ENCODE data around the gene PRDM16.

The PRDM16 gene

DNA sequence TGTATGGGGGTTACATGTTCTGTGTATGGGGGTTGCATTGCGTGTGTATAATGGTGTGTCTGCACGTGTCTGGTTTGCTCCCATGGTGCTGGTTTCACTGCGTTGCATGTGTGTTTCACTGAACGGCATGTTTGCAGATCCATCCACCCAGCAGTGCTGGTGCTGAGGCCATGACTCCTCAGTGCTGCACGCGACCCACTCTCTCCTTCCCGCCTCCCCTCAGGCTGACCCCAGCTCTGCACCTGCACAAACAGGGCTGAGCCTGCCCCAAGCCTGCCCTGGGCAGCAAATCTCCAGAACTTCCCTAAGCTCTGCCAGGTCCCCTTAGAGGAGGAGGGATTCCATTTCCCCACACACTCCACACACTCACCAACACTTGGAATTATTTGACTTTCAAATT is 29.0 kb upstream of the PRDM16 start:
- no peak overlapping the region for H3K4me2 ChIP-seq (ENCODE audit: low read length, poor library complexity, severe bottlenecking)
- H4K91ac ChIP-seq (ENCODE audit: low read length): no peak overlapping the region
- H2BK15ac ChIP-seq (ENCODE audit: low read depth, poor library complexity, severe bottlenecking): no peak overlapping the region
- H2BK5ac ChIP-seq (ENCODE audit: low read depth, low read length, poor library complexity, severe bottlenecking): no peak overlapping the region
- H3K27me3 ChIP-seq (ENCODE audit: control insufficient read depth in 1 of 2, insufficient read depth in 1 of 2, low read length in 2 of 2): peaks cover 0 to 55% of the 10 kb centered on the region in 2 experiments
- no peak overlapping the region for H3K14ac ChIP-seq (ENCODE audit: low read length in 2 of 2)
- no peak overlapping the region for H4K8ac ChIP-seq (ENCODE audit: low read length)
- H2BK12ac ChIP-seq (ENCODE audit: low read length in 2 of 2): no peak overlapping the region
- 76% methylated on average over 7 of the region's 7 CpGs for WGBS
- no peaks in the 10 kb centered on the region for H3K79me1 ChIP-seq (replicated peaks; ENCODE audit: low read length, poor library complexity, severe bottlenecking)
- H3K18ac ChIP-seq (ENCODE audit: low read depth in 1 of 2, low read length in 2 of 2): no peak overlapping the region
- no peak overlapping the region for H2AFZ ChIP-seq (ENCODE audit: low read depth, low read length)
- no peak for DNase-seq
- H3K4ac ChIP-seq (ENCODE audit: low read depth in 1 of 2, low read length in 2 of 2): no peak overlapping the region
- H2AK5ac ChIP-seq (ENCODE audit: low read length, severe bottlenecking): no peak overlapping the region
- H3K36me3 ChIP-seq (ENCODE audit: control insufficient read depth in 1 of 2, insufficient read depth in 2 of 2, low read depth in 1 of 2, low read length in 2 of 2): no peaks in the 10 kb centered on the region
- H3K9ac ChIP-seq (ENCODE audit: low read length): no peak overlapping the region
- no peak overlapping the region for H3K4me3 ChIP-seq (ENCODE audit: insufficient read depth in 1 of 2, low read depth in 1 of 2, low read length in 2 of 2)
- no peaks in the 10 kb centered on the region for H3K9me3 ChIP-seq (ENCODE audit: control insufficient read depth, low read length)
- no peaks in the 10 kb centered on the region for H3K4me1 ChIP-seq (ENCODE audit: control insufficient read depth, insufficient read depth, low read depth, low read length)
- no peak overlapping the region for H3K23ac ChIP-seq (ENCODE audit: low read length in 2 of 2)
- no peak overlapping the region for H3K27ac ChIP-seq (ENCODE audit: low read length, poor library complexity, severe bottlenecking)
- H2BK120ac ChIP-seq (ENCODE audit: low read depth, low read length): no peak overlapping the region

DNA sequence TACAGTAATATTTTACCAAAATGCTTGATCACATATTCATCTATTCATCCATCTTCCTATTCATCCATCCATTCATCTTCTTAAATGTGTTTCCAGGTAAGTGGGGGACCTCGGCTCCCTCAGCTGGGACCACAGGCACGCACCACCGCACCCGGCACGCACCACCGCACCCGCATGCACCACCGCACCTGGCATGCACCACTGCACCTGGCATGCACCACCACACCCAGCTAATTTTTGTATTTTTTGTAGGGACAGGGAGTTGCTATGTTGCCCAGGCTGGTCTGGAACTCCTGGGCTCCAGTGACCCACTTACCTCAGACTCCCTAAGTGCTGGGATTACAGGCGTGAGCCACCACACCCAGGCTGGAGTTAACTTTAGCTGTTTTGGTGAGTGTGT is 26.5 kb upstream of the PRDM16 start:
- Histone ChIP-seq H3K36me3 (ENCODE audit: control insufficient read depth in 1 of 2, insufficient read depth in 2 of 2, low read depth in 1 of 2, low read length in 2 of 2) (no peaks in the 10 kb centered on the region), H3K9ac (ENCODE audit: low read length) (no peak overlapping the region), H3K79me1 (replicated peaks; ENCODE audit: low read length, poor library complexity, severe bottlenecking) (no peaks in the 10 kb centered on the region), H4K91ac (ENCODE audit: low read length) (no peak overlapping the region), H3K9me3 (ENCODE audit: control insufficient read depth, low read length) (no peaks in the 10 kb centered on the region), H3K14ac (ENCODE audit: low read length in 2 of 2) (no peak overlapping the region), H3K4ac (ENCODE audit: low read depth in 1 of 2, low read length in 2 of 2) (no peak overlapping the region), H2BK120ac (ENCODE audit: low read depth, low read length) (no peak overlapping the region), H2BK12ac (ENCODE audit: low read length in 2 of 2) (no peak overlapping the region), H2BK15ac (ENCODE audit: low read depth, poor library complexity, severe bottlenecking) (no peak overlapping the region), H3K4me3 (ENCODE audit: insufficient read depth in 1 of 2, low read depth in 1 of 2, low read length in 2 of 2) (no peak overlapping the region), H3K27ac (ENCODE audit: low read length, poor library complexity, severe bottlenecking) (no peak overlapping the region), H4K8ac (ENCODE audit: low read length) (no peak overlapping the region), H2AFZ (ENCODE audit: low read depth, low read length) (no peak overlapping the region), H3K4me2 (ENCODE audit: low read length, poor library complexity, severe bottlenecking) (no peak overlapping the region), H3K27me3 (ENCODE audit: control insufficient read depth in 1 of 2, insufficient read depth in 1 of 2, low read length in 2 of 2) (peaks cover 0 to 45% of the 10 kb centered on the region in 2 experiments), H3K23ac (ENCODE audit: low read length in 2 of 2) (no peak overlapping the region), H2AK5ac (ENCODE audit: low read length, severe bottlenecking) (no peak overlapping the region), H2BK5ac (ENCODE audit: low read depth, low read length, poor library complexity, severe bottlenecking) (no peak overlapping the region), H3K18ac (ENCODE audit: low read depth in 1 of 2, low read length in 2 of 2) (no peak overlapping the region), H3K4me1 (ENCODE audit: control insufficient read depth, insufficient read depth, low read depth, low read length) (no peaks in the 10 kb centered on the region)
- no peak for DNase-seq
- 93% methylated on average over 7 of the region's 9 CpGs for WGBS

DNA sequence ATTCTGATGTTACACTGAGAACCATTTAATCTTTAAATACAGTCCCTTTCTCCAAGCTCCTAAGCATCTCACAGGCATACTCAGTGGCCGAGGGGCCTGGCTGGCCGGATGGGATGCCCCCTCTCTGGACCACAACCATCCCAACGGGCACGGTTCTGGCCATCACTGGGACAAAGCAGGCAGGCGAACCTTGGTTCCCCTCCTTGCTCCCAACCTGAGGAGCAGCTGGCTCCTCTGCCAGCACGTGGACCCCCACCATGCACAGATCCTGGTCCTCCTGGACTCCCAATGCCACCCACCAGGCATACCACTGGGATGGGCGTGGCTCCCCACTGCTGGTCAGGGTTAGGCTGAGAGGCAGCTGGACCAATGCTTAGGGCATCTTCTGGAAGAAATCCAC is 19.8 kb upstream of the PRDM16 start:
- no peak overlapping the region for H3K27ac ChIP-seq (ENCODE audit: low read length, poor library complexity, severe bottlenecking)
- H3K79me1 ChIP-seq (replicated peaks; ENCODE audit: low read length, poor library complexity, severe bottlenecking): no peaks in the 10 kb centered on the region
- no peak overlapping the region for H2BK12ac ChIP-seq (ENCODE audit: low read length in 2 of 2)
- no peak overlapping the region for H2BK5ac ChIP-seq (ENCODE audit: low read depth, low read length, poor library complexity, severe bottlenecking)
- H3K14ac ChIP-seq (ENCODE audit: low read length in 2 of 2): no peak overlapping the region
- H2AK5ac ChIP-seq (ENCODE audit: low read length, severe bottlenecking): no peak overlapping the region
- no peak overlapping the region for H3K9ac ChIP-seq (ENCODE audit: low read length)
- 49% methylated on average over 7 of the region's 7 CpGs for WGBS
- no peak overlapping the region for H2BK120ac ChIP-seq (ENCODE audit: low read depth, low read length)
- H3K23ac ChIP-seq (ENCODE audit: low read length in 2 of 2): no peak overlapping the region
- H3K4me3 ChIP-seq (ENCODE audit: insufficient read depth in 1 of 2, low read depth in 1 of 2, low read length in 2 of 2): no peak overlapping the region
- H3K4me1 ChIP-seq (ENCODE audit: control insufficient read depth, insufficient read depth, low read depth, low read length): no peaks in the 10 kb centered on the region
- DNase-seq: no peak
- H4K8ac ChIP-seq (ENCODE audit: low read length): no peak overlapping the region
- no peak overlapping the region for H2BK15ac ChIP-seq (ENCODE audit: low read depth, poor library complexity, severe bottlenecking)
- no peak overlapping the region for H3K4ac ChIP-seq (ENCODE audit: low read depth in 1 of 2, low read length in 2 of 2)
- H3K4me2 ChIP-seq (ENCODE audit: low read length, poor library complexity, severe bottlenecking): no peak overlapping the region
- H3K36me3 ChIP-seq (ENCODE audit: control insufficient read depth in 1 of 2, insufficient read depth in 2 of 2, low read depth in 1 of 2, low read length in 2 of 2): no peaks in the 10 kb centered on the region
- H2AFZ ChIP-seq (ENCODE audit: low read depth, low read length): no peak overlapping the region
- no peak overlapping the region for H4K91ac ChIP-seq (ENCODE audit: low read length)
- H3K27me3 ChIP-seq (ENCODE audit: control insufficient read depth in 1 of 2, insufficient read depth in 1 of 2, low read length in 2 of 2): peaks cover 0 to 33% of the 10 kb centered on the region in 2 experiments
- no peaks in the 10 kb centered on the region for H3K9me3 ChIP-seq (ENCODE audit: control insufficient read depth, low read length)
- no peak overlapping the region for H3K18ac ChIP-seq (ENCODE audit: low read depth in 1 of 2, low read length in 2 of 2)

DNA sequence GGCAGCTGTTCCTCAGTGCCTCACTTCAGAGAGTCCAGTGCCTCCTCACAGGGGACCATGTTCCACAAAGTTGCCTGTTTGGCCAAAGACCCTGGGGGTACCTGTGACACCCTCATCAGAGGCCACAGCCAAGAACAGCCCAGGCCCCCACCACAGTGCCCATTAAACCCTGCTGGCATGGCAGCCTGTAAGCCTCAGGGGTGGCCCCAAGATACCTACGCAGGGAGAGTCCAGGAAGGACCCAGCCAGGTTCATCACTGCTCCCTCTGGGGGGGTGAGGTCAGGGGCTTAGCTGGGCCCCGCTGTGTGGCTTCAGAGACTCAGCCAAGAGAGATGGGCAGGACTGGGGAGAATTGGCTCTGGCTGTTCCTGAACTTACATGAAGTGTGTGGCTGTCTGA is 19.1 kb upstream of the PRDM16 start:
- Histone ChIP-seq H3K9me3 (ENCODE audit: control insufficient read depth, low read length) (no peaks in the 10 kb centered on the region), H3K27me3 (ENCODE audit: control insufficient read depth in 1 of 2, insufficient read depth in 1 of 2, low read length in 2 of 2) (peaks cover 0 to 33% of the 10 kb centered on the region in 2 experiments)

More for the DNA sequence above, 19.1 kb upstream of the PRDM16 start:
- H4K8ac ChIP-seq (ENCODE audit: low read length): no peak overlapping the region
- DNase-seq: no peak
- H3K4me2 ChIP-seq (ENCODE audit: low read length, poor library complexity, severe bottlenecking): no peak overlapping the region
- H3K4ac ChIP-seq (ENCODE audit: low read depth in 1 of 2, low read length in 2 of 2): no peak overlapping the region
- H3K4me3 ChIP-seq (ENCODE audit: insufficient read depth in 1 of 2, low read depth in 1 of 2, low read length in 2 of 2): no peak overlapping the region
- no peak overlapping the region for H3K27ac ChIP-seq (ENCODE audit: low read length, poor library complexity, severe bottlenecking)
- no peak overlapping the region for H3K18ac ChIP-seq (ENCODE audit: low read depth in 1 of 2, low read length in 2 of 2)
- H2BK120ac ChIP-seq (ENCODE audit: low read depth, low read length): no peak overlapping the region
- no peaks in the 10 kb centered on the region for H3K79me1 ChIP-seq (replicated peaks; ENCODE audit: low read length, poor library complexity, severe bottlenecking)
- H2BK15ac ChIP-seq (ENCODE audit: low read depth, poor library complexity, severe bottlenecking): no peak overlapping the region
- no peaks in the 10 kb centered on the region for H3K36me3 ChIP-seq (ENCODE audit: control insufficient read depth in 1 of 2, insufficient read depth in 2 of 2, low read depth in 1 of 2, low read length in 2 of 2)
- no peaks in the 10 kb centered on the region for H3K4me1 ChIP-seq (ENCODE audit: control insufficient read depth, insufficient read depth, low read depth, low read length)
- H4K91ac ChIP-seq (ENCODE audit: low read length): no peak overlapping the region
- no peak overlapping the region for H2AFZ ChIP-seq (ENCODE audit: low read depth, low read length)
- no peak overlapping the region for H3K23ac ChIP-seq (ENCODE audit: low read length in 2 of 2)
- no peak overlapping the region for H3K14ac ChIP-seq (ENCODE audit: low read length in 2 of 2)
- H2AK5ac ChIP-seq (ENCODE audit: low read length, severe bottlenecking): no peak overlapping the region
- no peak overlapping the region for H3K9ac ChIP-seq (ENCODE audit: low read length)
- no peak overlapping the region for H2BK12ac ChIP-seq (ENCODE audit: low read length in 2 of 2)
- H2BK5ac ChIP-seq (ENCODE audit: low read depth, low read length, poor library complexity, severe bottlenecking): no peak overlapping the region
- 58% methylated on average over 2 of the region's 2 CpGs for WGBS
